ENCODE measurements around the gene ITGB3BP. TPM values are rescaled to one million over a fixed set of nuclear protein-coding genes. Genes with fewer than 3 reads are reported as not detected.

The ITGB3BP gene
- total and polyA plus RNA-seq, 2 donors from 2014 or later = 27.2 to 29.1 TPM

- peak in 1 of 5 donors; percentile 7 for DNase-seq
- no peak overlapping the region for H3K9ac ChIP-seq (ENCODE audit: low read length in 3 of 3)
- no peak for TF ChIP-seq CTCF (IDR thresholded peaks at IDR 0.05; ENCODE audit: borderline replicate concordance, extremely low read depth, insufficient read depth)
- intact Hi-C loops (cut with DNase I) = no loop called here
- no peak for FAIRE-seq
- no peaks in the 10 kb centered on the region for H3K27me3 ChIP-seq (ENCODE audit: control insufficient read depth, insufficient read depth, low read length)
- H3K36me3 ChIP-seq (ENCODE audit: control insufficient read depth in 2 of 3, insufficient read depth in 3 of 3, low read length in 3 of 3) = peaks cover 0 to 14% (median 0%) of the 10 kb centered on the region in 3 donors
- no peak overlapping the region for H3K27ac ChIP-seq (ENCODE audit: low read depth in 2 of 2, low read length in 2 of 2)
- H3K4me3 ChIP-seq (ENCODE audit: low read length in 3 of 3) = no peak overlapping the region
- H3K4me1 ChIP-seq (ENCODE audit: control insufficient read depth in 2 of 3, insufficient read depth in 2 of 3, low read depth in 1 of 3, low read length in 3 of 3) = no peaks in the 10 kb centered on the region
- H3K9me3 ChIP-seq (ENCODE audit: control insufficient read depth in 2 of 3, insufficient read depth in 1 of 3, low read length in 3 of 3) = no peaks in the 10 kb centered on the region
Measured at GRCh38 chr1:63411066-63411465, 112.0 kb downstream of the ITGB3BP start.

GRCh38 chr1:63408331-63408730 is 114.7 kb downstream of the ITGB3BP start:
- intact Hi-C loops (cut with DNase I) = no loop called here
- no peaks in the 10 kb centered on the region for H3K4me1 ChIP-seq (ENCODE audit: control insufficient read depth in 2 of 3, insufficient read depth in 2 of 3, low read depth in 1 of 3, low read length in 3 of 3)
- no peak overlapping the region for H3K27ac ChIP-seq (ENCODE audit: low read depth in 2 of 2, low read length in 2 of 2)
- FAIRE-seq = no peak
- no peaks in the 10 kb centered on the region for H3K9me3 ChIP-seq (ENCODE audit: control insufficient read depth in 2 of 3, insufficient read depth in 1 of 3, low read length in 3 of 3)
- no peak for TF ChIP-seq CTCF (IDR thresholded peaks at IDR 0.05; ENCODE audit: borderline replicate concordance, extremely low read depth, insufficient read depth)
- no peak overlapping the region for H3K9ac ChIP-seq (ENCODE audit: low read length in 3 of 3)
- no peaks in the 10 kb centered on the region for H3K27me3 ChIP-seq (ENCODE audit: control insufficient read depth, insufficient read depth, low read length)
- H3K36me3 ChIP-seq (ENCODE audit: control insufficient read depth in 2 of 3, insufficient read depth in 3 of 3, low read length in 3 of 3) = peaks cover 0 to 16% (median 4%) of the 10 kb centered on the region in 3 donors
- no peak overlapping the region for H3K4me3 ChIP-seq (ENCODE audit: low read length in 3 of 3)
- no peak for DNase-seq

- intact Hi-C loops (cut with DNase I) = no loop called here
Measured at GRCh38 chr1:63407002-63407401, 116.0 kb downstream of the ITGB3BP start.

More at GRCh38 chr1:63407002-63407401, 116.0 kb downstream of the ITGB3BP start:
- FAIRE-seq (no peak), DNase-seq (no peak)
- Histone ChIP-seq H3K4me1 (ENCODE audit: control insufficient read depth in 2 of 3, insufficient read depth in 2 of 3, low read depth in 1 of 3, low read length in 3 of 3) (no peaks in the 10 kb centered on the region), H3K36me3 (ENCODE audit: control insufficient read depth in 2 of 3, insufficient read depth in 3 of 3, low read length in 3 of 3) (peaks cover 0 to 8% (median 4%) of the 10 kb centered on the region in 3 donors), H3K27ac (ENCODE audit: low read depth in 2 of 2, low read length in 2 of 2) (no peak overlapping the region), H3K4me3 (ENCODE audit: low read length in 3 of 3) (no peak overlapping the region), H3K9ac (ENCODE audit: low read length in 3 of 3) (no peak overlapping the region), H3K27me3 (ENCODE audit: control insufficient read depth, insufficient read depth, low read length) (no peaks in the 10 kb centered on the region), H3K9me3 (ENCODE audit: control insufficient read depth in 2 of 3, insufficient read depth in 1 of 3, low read length in 3 of 3) (no peaks in the 10 kb centered on the region)
- TF ChIP-seq CTCF (IDR thresholded peaks at IDR 0.05; ENCODE audit: borderline replicate concordance, extremely low read depth, insufficient read depth) = no peak
